ENCODE data around the gene ARMC2. TPM values are rescaled to one million over a fixed set of nuclear protein-coding genes. Genes with fewer than 3 reads are reported as not detected.
"Not testable (repeated sequence)": the region's sequence is repeated elsewhere in the genome, so short reads cannot be mapped to it uniquely, and the experiment has no call there.

ARMC2 gene
- total and polyA plus RNA-seq, 5 donors from 2014 or later = 3.5 to 12.5 (median 7.3) TPM

- H3K27me3 ChIP-seq (ENCODE audit: control insufficient read depth, insufficient read depth, low read length); ATAC-seq (ENCODE audit: low read depth in 2 of 2); H3K4me1 ChIP-seq (ENCODE audit: control insufficient read depth, insufficient read depth, low read length, poor library complexity, severe bottlenecking); H3K4me3 Mint-ChIP-seq; H3K4me1 Mint-ChIP-seq; H3K36me3 ChIP-seq (ENCODE audit: control insufficient read depth, insufficient read depth, low read length); H3K4me3 ChIP-seq (ENCODE audit: low read depth, low read length); H3K9me3 ChIP-seq (ENCODE audit: control insufficient read depth in 2 of 2, low read length in 2 of 2); DNase-seq; H3K27ac ChIP-seq (ENCODE audit: insufficient read depth, low read length, poor library complexity, severe bottlenecking): not testable (repeated sequence)
- Mint-ChIP-seq H3K27ac (peak overlapping the region in 1 of 3 donors; percentile 36), H3K36me3 (peaks cover 10% of the 10 kb centered on the region), H3K27me3 (peaks cover 20% of the 10 kb centered on the region), H3K9me3 (peaks cover 0 to 14% (median 7%) of the 10 kb centered on the region in 7 donors)
Measured at GRCh38 chr6:108813218-108813617, 35.0 kb upstream of the ARMC2 start.

GRCh38 chr6:108817276-108817675, 30.9 kb upstream of the ARMC2 start:
- H3K27me3 ChIP-seq (ENCODE audit: control insufficient read depth, insufficient read depth, low read length); H3K27ac Mint-ChIP-seq; H3K4me1 Mint-ChIP-seq; H3K4me1 ChIP-seq (ENCODE audit: control insufficient read depth, insufficient read depth, low read length, poor library complexity, severe bottlenecking); H3K9me3 ChIP-seq (ENCODE audit: control insufficient read depth in 2 of 2, low read length in 2 of 2); H3K4me3 Mint-ChIP-seq; H3K36me3 ChIP-seq (ENCODE audit: control insufficient read depth, insufficient read depth, low read length); H3K27ac ChIP-seq (ENCODE audit: insufficient read depth, low read length, poor library complexity, severe bottlenecking); ATAC-seq (ENCODE audit: low read depth in 2 of 2); DNase-seq; H3K4me3 ChIP-seq (ENCODE audit: low read depth, low read length): not testable (repeated sequence)
- peaks cover 10% of the 10 kb centered on the region for H3K36me3 Mint-ChIP-seq
- peaks cover 21% of the 10 kb centered on the region for H3K27me3 Mint-ChIP-seq
- H3K9me3 Mint-ChIP-seq = peaks cover 0 to 15% (median 13%) of the 10 kb centered on the region in 7 donors

- no peak for ATAC-seq (ENCODE audit: low read depth in 2 of 2)
- Histone ChIP-seq H3K4me3 (ENCODE audit: low read depth, low read length) (no peak overlapping the region), H3K27ac (ENCODE audit: insufficient read depth, low read length, poor library complexity, severe bottlenecking) (no peak overlapping the region), H3K9me3 (ENCODE audit: control insufficient read depth in 2 of 2, low read length in 2 of 2) (peaks cover 0 to 3% of the 10 kb centered on the region in 2 experiments), H3K27me3 (ENCODE audit: control insufficient read depth, insufficient read depth, low read length) (peaks cover 3% of the 10 kb centered on the region), H3K4me1 (ENCODE audit: control insufficient read depth, insufficient read depth, low read length, poor library complexity, severe bottlenecking) (no peaks in the 10 kb centered on the region), H3K36me3 (ENCODE audit: control insufficient read depth, insufficient read depth, low read length) (no peaks in the 10 kb centered on the region)
- H3K27ac Mint-ChIP-seq = no peak overlapping the region
- H3K36me3 Mint-ChIP-seq = peaks cover 10% of the 10 kb centered on the region
- H3K9me3 Mint-ChIP-seq = peaks cover 0 to 19% (median 9%) of the 10 kb centered on the region in 7 donors
- no peak overlapping the region for H3K4me3 Mint-ChIP-seq
- peaks cover 29% of the 10 kb centered on the region for H3K27me3 Mint-ChIP-seq
- no peaks in the 10 kb centered on the region for H3K4me1 Mint-ChIP-seq
- DNase-seq = no peak
Measured at GRCh38 chr6:108820006-108820405, 28.2 kb upstream of the ARMC2 start.

GRCh38 chr6:108822401-108822800, 25.8 kb upstream of the ARMC2 start:
- Mint-ChIP-seq H3K27me3 (peaks cover 16% of the 10 kb centered on the region), H3K4me1 (no peaks in the 10 kb centered on the region), H3K4me3 (no peak overlapping the region), H3K36me3 (peaks cover 9% of the 10 kb centered on the region), H3K9me3 (peaks cover 1 to 24% (median 8%) of the 10 kb centered on the region in 7 donors), H3K27ac (no peak overlapping the region)
- H3K4me1 ChIP-seq (ENCODE audit: control insufficient read depth, insufficient read depth, low read length, poor library complexity, severe bottlenecking) = no peaks in the 10 kb centered on the region
- ATAC-seq (ENCODE audit: low read depth in 2 of 2) = no peak
- DNase-seq = no peak
- no peak overlapping the region for H3K4me3 ChIP-seq (ENCODE audit: low read depth, low read length)
- no peak overlapping the region for H3K27ac ChIP-seq (ENCODE audit: insufficient read depth, low read length, poor library complexity, severe bottlenecking)
- H3K9me3 ChIP-seq (ENCODE audit: control insufficient read depth in 2 of 2, low read length in 2 of 2) = peaks cover 12 to 14% of the 10 kb centered on the region in 2 experiments
- H3K27me3 ChIP-seq (ENCODE audit: control insufficient read depth, insufficient read depth, low read length) = peaks cover 3% of the 10 kb centered on the region
- H3K36me3 ChIP-seq (ENCODE audit: control insufficient read depth, insufficient read depth, low read length) = no peaks in the 10 kb centered on the region

- Mint-ChIP-seq H3K4me3 (no peak overlapping the region), H3K27ac (no peak overlapping the region), H3K9me3 (peaks cover 1 to 24% (median 7%) of the 10 kb centered on the region in 7 donors), H3K27me3 (peaks cover 15% of the 10 kb centered on the region), H3K4me1 (no peaks in the 10 kb centered on the region), H3K36me3 (peaks cover 7% of the 10 kb centered on the region)
- H3K9me3 ChIP-seq (ENCODE audit: control insufficient read depth in 2 of 2, low read length in 2 of 2) = peaks cover 12 to 14% of the 10 kb centered on the region in 2 experiments
- no peak overlapping the region for H3K4me3 ChIP-seq (ENCODE audit: low read depth, low read length)
- ATAC-seq (ENCODE audit: low read depth in 2 of 2) (no peak), DNase-seq (no peak)
- no peaks in the 10 kb centered on the region for H3K36me3 ChIP-seq (ENCODE audit: control insufficient read depth, insufficient read depth, low read length)
- H3K27me3 ChIP-seq (ENCODE audit: control insufficient read depth, insufficient read depth, low read length) = no peaks in the 10 kb centered on the region
- no peak overlapping the region for H3K27ac ChIP-seq (ENCODE audit: insufficient read depth, low read length, poor library complexity, severe bottlenecking)
- no peaks in the 10 kb centered on the region for H3K4me1 ChIP-seq (ENCODE audit: control insufficient read depth, insufficient read depth, low read length, poor library complexity, severe bottlenecking)
Measured at GRCh38 chr6:108825326-108825725, 22.9 kb upstream of the ARMC2 start.

GRCh38 chr6:108831104-108831503, 17.1 kb upstream of the ARMC2 start:
- H3K4me3 ChIP-seq (ENCODE audit: low read depth, low read length) = no peak overlapping the region
- H3K27ac ChIP-seq (ENCODE audit: insufficient read depth, low read length, poor library complexity, severe bottlenecking) = no peak overlapping the region
- Mint-ChIP-seq H3K4me1 (peaks cover 0 to 5% (median 2%) of the 10 kb centered on the region in 4 donors), H3K36me3 (peaks cover 3% of the 10 kb centered on the region), H3K27me3 (peaks cover 26% of the 10 kb centered on the region), H3K9me3 (peaks cover 1 to 11% (median 5%) of the 10 kb centered on the region in 7 donors), H3K4me3 (no peak overlapping the region), H3K27ac (no peak overlapping the region)
- H3K4me1 ChIP-seq (ENCODE audit: control insufficient read depth, insufficient read depth, low read length, poor library complexity, severe bottlenecking) = no peaks in the 10 kb centered on the region
- H3K27me3 ChIP-seq (ENCODE audit: control insufficient read depth, insufficient read depth, low read length) = no peaks in the 10 kb centered on the region
- H3K36me3 ChIP-seq (ENCODE audit: control insufficient read depth, insufficient read depth, low read length) = no peaks in the 10 kb centered on the region
- DNase-seq (no peak), ATAC-seq (ENCODE audit: low read depth in 2 of 2) (no peak)
- H3K9me3 ChIP-seq (ENCODE audit: control insufficient read depth in 2 of 2, low read length in 2 of 2) = peaks cover 4 to 6% of the 10 kb centered on the region in 2 experiments

- Histone ChIP-seq H3K27me3 (ENCODE audit: control insufficient read depth, insufficient read depth, low read length) (no peaks in the 10 kb centered on the region), H3K9me3 (ENCODE audit: control insufficient read depth in 2 of 2, low read length in 2 of 2) (no peaks in the 10 kb centered on the region), H3K4me1 (ENCODE audit: control insufficient read depth, insufficient read depth, low read length, poor library complexity, severe bottlenecking) (peaks cover 2% of the 10 kb centered on the region), H3K36me3 (ENCODE audit: control insufficient read depth, insufficient read depth, low read length) (no peaks in the 10 kb centered on the region), H3K4me3 (ENCODE audit: low read depth, low read length) (no peak overlapping the region), H3K27ac (ENCODE audit: insufficient read depth, low read length, poor library complexity, severe bottlenecking) (no peak overlapping the region)
- no peak for DNase-seq
- peaks cover 0 to 19% (median 5%) of the 10 kb centered on the region in 4 donors for H3K4me1 Mint-ChIP-seq
- H3K36me3 Mint-ChIP-seq = no peaks in the 10 kb centered on the region
- H3K9me3 Mint-ChIP-seq = peaks cover 0 to 1% (median 0%) of the 10 kb centered on the region in 7 donors
- ATAC-seq (ENCODE audit: low read depth in 2 of 2) = no peak
- H3K27me3 Mint-ChIP-seq = peaks cover 30% of the 10 kb centered on the region
- H3K27ac Mint-ChIP-seq = no peak overlapping the region
- no peak overlapping the region for H3K4me3 Mint-ChIP-seq
Measured at GRCh38 chr6:108832738-108833137, 15.5 kb upstream of the ARMC2 start.

GRCh38 chr6:108835218-108835850, 12.9 kb upstream of the ARMC2 start:
- Mint-ChIP-seq H3K4me3 (peak overlapping the region in 1 of 4 donors; percentile 5), H3K4me1 (peaks cover 0 to 23% (median 7%) of the 10 kb centered on the region in 4 donors), H3K27ac (peak overlapping the region in 1 of 3 donors; percentile 40)

More at GRCh38 chr6:108835218-108835850, 12.9 kb upstream of the ARMC2 start:
- no peaks in the 10 kb centered on the region for H3K36me3 Mint-ChIP-seq
- Histone ChIP-seq H3K27me3 (ENCODE audit: control insufficient read depth, insufficient read depth, low read length) (no peaks in the 10 kb centered on the region), H3K4me3 (ENCODE audit: low read depth, low read length) (no peak overlapping the region), H3K9me3 (ENCODE audit: control insufficient read depth in 2 of 2, low read length in 2 of 2) (no peaks in the 10 kb centered on the region), H3K27ac (ENCODE audit: insufficient read depth, low read length, poor library complexity, severe bottlenecking) (no peak overlapping the region), H3K36me3 (ENCODE audit: control insufficient read depth, insufficient read depth, low read length) (no peaks in the 10 kb centered on the region), H3K4me1 (ENCODE audit: control insufficient read depth, insufficient read depth, low read length, poor library complexity, severe bottlenecking) (peaks cover 3% of the 10 kb centered on the region)
- ATAC-seq (ENCODE audit: low read depth in 2 of 2) (peak; percentile 96 to 98), DNase-seq (peak; percentile 69 to 88 (median 78))
- H3K9me3 Mint-ChIP-seq = peaks cover 0 to 2% (median 0%) of the 10 kb centered on the region in 7 donors
- H3K27me3 Mint-ChIP-seq = peaks cover 27% of the 10 kb centered on the region
